HepG2 (cell line): ENCODE measurements around the gene CCDC70. TPM values are rescaled to one million over a fixed set of nuclear protein-coding genes. Genes with fewer than 3 reads are reported as not detected.

Experiments used
- FOXJ3 ChIP-seq: sonication (generic); formaldehyde crosslinking; IDR thresholded peaks from 2 replicates; pipeline ENCODE4 v1.4.0; 2020; ENCODE audit warnings: missing genetic modification reagents, mild to moderate bottlenecking, borderline replicate concordance
- MATR3 ChIP-seq: sonication (generic); formaldehyde crosslinking; IDR thresholded peaks from 2 replicates; pipeline ENCODE4 v1.4.0; 2020; ENCODE audit warnings: missing genetic modification reagents
- SOX13 ChIP-seq, 3 experiments: fragments of 450-650 bp in 1 of 3; sonication (generic) in 1 of 3; formaldehyde crosslinking in 1 of 3; IDR thresholded peaks in 2 of 3; conservative IDR thresholded peaks in 1 of 3; 2 replicates each; pipeline versions ENCODE4 v1.5.0 to v1.6.1; 2016 to 2020; ENCODE audit warnings: antibody characterized with exemption in 1 of 3, mild to moderate bottlenecking in 1 of 3, missing compliant biosample characterization in 1 of 3, missing genetic modification reagents in 1 of 3, moderate library complexity in 1 of 3
- TEAD2 ChIP-seq: sonication (generic); formaldehyde crosslinking; IDR thresholded peaks from 2 replicates; pipeline ENCODE4 v1.9.0; 2021; ENCODE audit warnings: missing genetic modification reagents
- ZNF263 ChIP-seq: sonication (generic); formaldehyde crosslinking; IDR thresholded peaks from 2 replicates; pipeline ENCODE4 v1.4.0; 2020; ENCODE audit warnings: missing genetic modification reagents
- ZNF275 ChIP-seq: sonication (generic); formaldehyde crosslinking; IDR thresholded peaks from 2 replicates; pipeline ENCODE4 v1.8.0; 2022; ENCODE audit warnings: missing genetic modification reagents, mild to moderate bottlenecking, inconsistent platforms, borderline replicate concordance
- ZNF564 ChIP-seq: sonication (generic); formaldehyde crosslinking; IDR thresholded peaks from 2 replicates; pipeline ENCODE4 v1.8.1; 2023; ENCODE audit warnings: mild to moderate bottlenecking, missing genetic modification reagents
- polyA plus RNA-seq, 8 experiments: library from polyadenylated mRNA; depleted of rRNA in 3 of 8; stranded (reverse) in 7 of 8; unstranded in 1 of 8; fragments of >200 nt; fragmentation: Illumina TruSeq in 4 of 8; extraction: Trizol in 4 of 8; gene quantifications; 2 replicates each; pipeline versions ENCODE4 v1.2.1 to v1.2.3, GENCODE V29; 2011 to 2016; ENCODE audit warnings: low read depth in 4 of 8, missing spikeins in 1 of 8, mixed read lengths in 1 of 8; ENCODE audit not compliant: insufficient read depth in 1 of 8
- total RNA-seq, 5 experiments: library from RNA; depleted of rRNA; stranded (reverse); fragments of >200 nt; fragmentation: Illumina TruSeq; extraction: Trizol; gene quantifications; 2 replicates each; pipeline ENCODE4 v1.2.3, GENCODE V29; 2016; ENCODE audit warnings: low read depth in 1 of 5
- TF ChIP-seq, protein P1 (sequence below): sonication (generic); formaldehyde crosslinking; IDR thresholded peaks from 2 replicates; pipeline ENCODE4 v1.4.0; 2020; ENCODE audit warnings: missing genetic modification reagents, borderline replicate concordance
- TF ChIP-seq, protein P2 (sequence below): sonication (generic); formaldehyde crosslinking; IDR thresholded peaks from 2 replicates; pipeline ENCODE4 v1.5.1; 2020; ENCODE audit warnings: mild to moderate bottlenecking, missing genetic modification reagents, borderline replicate concordance

CCDC70 gene
- total and polyA plus RNA-seq, 2 of the 13 experiments (the other 11 are each of a cell fraction or from before 2014, with no cell fraction given): 0.13 TPM; not detected in 1

- TF ChIP-seq, protein P1, sequence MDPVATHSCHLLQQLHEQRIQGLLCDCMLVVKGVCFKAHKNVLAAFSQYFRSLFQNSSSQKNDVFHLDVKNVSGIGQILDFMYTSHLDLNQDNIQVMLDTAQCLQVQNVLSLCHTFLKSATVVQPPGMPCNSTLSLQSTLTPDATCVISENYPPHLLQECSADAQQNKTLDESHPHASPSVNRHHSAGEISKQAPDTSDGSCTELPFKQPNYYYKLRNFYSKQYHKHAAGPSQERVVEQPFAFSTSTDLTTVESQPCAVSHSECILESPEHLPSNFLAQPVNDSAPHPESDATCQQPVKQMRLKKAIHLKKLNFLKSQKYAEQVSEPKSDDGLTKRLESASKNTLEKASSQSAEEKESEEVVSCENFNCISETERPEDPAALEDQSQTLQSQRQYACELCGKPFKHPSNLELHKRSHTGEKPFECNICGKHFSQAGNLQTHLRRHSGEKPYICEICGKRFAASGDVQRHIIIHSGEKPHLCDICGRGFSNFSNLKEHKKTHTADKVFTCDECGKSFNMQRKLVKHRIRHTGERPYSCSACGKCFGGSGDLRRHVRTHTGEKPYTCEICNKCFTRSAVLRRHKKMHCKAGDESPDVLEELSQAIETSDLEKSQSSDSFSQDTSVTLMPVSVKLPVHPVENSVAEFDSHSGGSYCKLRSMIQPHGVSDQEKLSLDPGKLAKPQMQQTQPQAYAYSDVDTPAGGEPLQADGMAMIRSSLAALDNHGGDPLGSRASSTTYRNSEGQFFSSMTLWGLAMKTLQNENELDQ: no peak
- TF ChIP-seq ZNF564 (CRISPR knock-in tag): no peak
- TF ChIP-seq ZNF275 (CRISPR knock-in tag): no peak
- TF ChIP-seq, protein P2, sequence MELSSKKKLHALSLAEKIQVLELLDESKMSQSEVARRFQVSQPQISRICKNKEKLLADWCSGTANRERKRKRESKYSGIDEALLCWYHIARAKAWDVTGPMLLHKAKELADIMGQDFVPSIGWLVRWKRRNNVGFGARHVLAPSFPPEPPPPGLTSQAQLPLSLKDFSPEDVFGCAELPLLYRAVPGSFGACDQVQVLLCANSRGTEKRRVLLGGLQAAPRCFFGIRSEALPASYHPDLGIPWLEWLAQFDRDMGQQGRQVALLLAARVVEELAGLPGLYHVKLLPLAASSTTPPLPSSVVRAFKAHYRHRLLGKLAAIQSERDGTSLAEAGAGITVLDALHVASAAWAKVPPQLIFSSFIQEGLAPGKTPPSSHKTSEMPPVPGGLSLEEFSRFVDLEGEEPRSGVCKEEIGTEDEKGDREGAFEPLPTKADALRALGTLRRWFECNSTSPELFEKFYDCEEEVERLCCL (CRISPR knock-in tag): no peak
- no peak for TF ChIP-seq FOXJ3 (CRISPR knock-in tag)
- TF ChIP-seq MATR3 (CRISPR knock-in tag): no peak
- TF ChIP-seq TEAD2: no peak
- no peak for TF ChIP-seq ZNF263 (CRISPR knock-in tag)
- no peak for TF ChIP-seq SOX13 (IDR thresholded peaks at IDR 0.05)
- TF ChIP-seq SOX13 (CRISPR knock-in tag; conservative IDR thresholded peaks at IDR 0.05 in 1 of 2, IDR thresholded peaks at IDR 0.05 in 1 of 2): no peak
These were observed 41.0 kb downstream of the CCDC70 start (continued) for GRCh38 chr13:51902776-51903175.
